ENCODE measurements around the gene MEPE.
"Not testable (repeated sequence)": the region's sequence is repeated elsewhere in the genome, so short reads cannot be mapped to it uniquely, and the experiment has no call there.

MEPE gene

GRCh38 chr4:87886083-87886482, 53.3 kb downstream of the MEPE start:
- DNase-seq: no peak

- not testable (repeated sequence) for DNase-seq
Observed at GRCh38 chr4:87890753-87891152, 58.0 kb downstream of the MEPE start.

GRCh38 chr4:87895964-87896621, 63.3 kb downstream of the MEPE start:
- DNase-seq: no peak

Measured in NCI-H1105 treated with DMSO at 0.1 percent for 48 hours (cell line).